Panc1 (cell line): Measurements from ENCODE around the gene ZNF74. TPM values are rescaled to one million over a fixed set of nuclear protein-coding genes. Genes with fewer than 3 reads are reported as not detected.
A peak's percentile ranks its signal among the peaks of the same experiment; 100 is the strongest.
"Not testable (repeated sequence)": the region's sequence is repeated elsewhere in the genome, so short reads cannot be mapped to it uniquely, and the experiment has no call there.

ENCODE experiments used
- ATAC-seq: fragments of 200-7000 bp; cut with Tn5 transposase; 2 replicates; pipeline ENCODE4 v1.9.1; 2020; ENCODE audit warnings: mild to moderate bottlenecking, moderate library complexity
- Bru-seq: library from RNA; stranded (reverse); fragments of 400-500 nt; gene quantifications from one replicate; lab custom pipeline; 2021; lab: Mats Ljungman, UMichigan
- BruChase-seq, 2 experiments: library from RNA; stranded (reverse); fragments of 400-500 nt; gene quantifications; one replicate each; lab custom pipeline; 2021; lab: Mats Ljungman, UMichigan
- BruUV-seq: library from RNA; stranded (reverse); fragments of 400-500 nt; replicated peaks from 2 replicates; lab custom pipeline; 2021; lab: Mats Ljungman, UMichigan
- CTCF ChIA-PET: fragments of 300-600 bp; sonication (Branson Sonifier 250); formaldehyde crosslinking; loops from one replicate; lab custom pipeline; 2022; ENCODE audit warnings: antibody characterized with exemption; lab: Charles Lee
- POLR2A ChIA-PET: fragments of 300-600 bp; sonication (Branson Sonifier 250); formaldehyde crosslinking; loops from one replicate; lab custom pipeline; 2022; ENCODE audit warnings: antibody characterized with exemption; lab: Charles Lee
- DNase-seq: peaks from one replicate; pipeline ENCODE4 v3.0.0-alpha.2; 2010; ENCODE audit warnings: low read depth, low spot score
- H3K27ac ChIP-seq: 2 replicates; pipeline ENCODE4 v1.5.1; 2011; ENCODE audit warnings: mild to moderate bottlenecking, low read length, inconsistent platforms
- H3K27me3 ChIP-seq: fragments of 200-500 bp; sonication (Bioruptor generic); 2 replicates; pipeline ENCODE4 v1.6.0; 2014; ENCODE audit warnings: low read length, inconsistent platforms; ENCODE audit not compliant: control insufficient read depth, insufficient read depth
- H3K36me3 ChIP-seq: fragments of 200-500 bp; sonication (Bioruptor generic); 2 replicates; pipeline ENCODE4 v1.5.1; 2014; ENCODE audit warnings: inconsistent platforms, mild to moderate bottlenecking, low read length, moderate library complexity; ENCODE audit not compliant: control insufficient read depth, insufficient read depth
- H3K4me1 ChIP-seq: 2 replicates; pipeline ENCODE4 v1.5.1; 2011; ENCODE audit warnings: inconsistent platforms, mild to moderate bottlenecking, low read length, moderate library complexity; ENCODE audit not compliant: control insufficient read depth, insufficient read depth
- H3K4me3 ChIP-seq, 2 experiments: 2 replicates each; pipeline ENCODE4 v1.5.1; 2011 to 2012; ENCODE audit warnings: low read depth in 2 of 2, low read length in 2 of 2, mild to moderate bottlenecking in 2 of 2, inconsistent platforms in 1 of 2, moderate library complexity in 1 of 2
- H3K9me3 ChIP-seq: fragments of 200-500 bp; sonication (Bioruptor generic); 2 replicates; pipeline ENCODE4 v1.5.1; 2014; ENCODE audit warnings: low read depth, mild to moderate bottlenecking, inconsistent platforms, low read length, moderate library complexity; ENCODE audit not compliant: control insufficient read depth, insufficient read depth
- CTCF ChIP-seq: fragments of 450-650 bp; IDR thresholded peaks from 2 replicates; pipeline ENCODE4 v1.5.1; 2017; ENCODE audit warnings: mild to moderate bottlenecking
- POLR2AphosphoS5 ChIP-seq: IDR thresholded peaks from 2 replicates; pipeline ENCODE4 v1.6.1; 2012; ENCODE audit warnings: mild to moderate bottlenecking, low read depth, low read length, moderate library complexity
- REST ChIP-seq, 2 experiments: IDR thresholded peaks; 2 replicates each; pipeline ENCODE4 v1.6.1; 2011 to 2012; ENCODE audit warnings: low read depth in 2 of 2, control low read depth in 1 of 2, low read length in 1 of 2, mild to moderate bottlenecking in 1 of 2, moderate library complexity in 1 of 2; ENCODE audit not compliant: insufficient read depth in 1 of 2
- SIN3A ChIP-seq: IDR thresholded peaks from 2 replicates; pipeline ENCODE4 v1.6.1; 2012; ENCODE audit warnings: low read depth, mild to moderate bottlenecking, low read length, moderate library complexity, borderline replicate concordance; ENCODE audit not compliant: insufficient read depth
- TCF7L2 ChIP-seq: IDR thresholded peaks from 2 replicates; pipeline ENCODE4 v1.6.1; 2011; ENCODE audit warnings: mild to moderate bottlenecking, low read depth, low read length, inconsistent platforms
- in situ Hi-C: cut with HindIII; loops from 2 replicates; pipeline ENCODE4 v1.10.0; 2016; ENCODE audit warnings: low sequenced_read_pairs, low pct_unique_long_range_greater_than_20kb
- intact Hi-C: fragments of 100-400 bp; cut with micrococcal nuclease; formaldehyde crosslinking; loops from one replicate; pipeline ENCODE4 v1.10.0; 2022; ENCODE audit not compliant: unreplicated experiment
- long read RNA-seq: library from polyadenylated mRNA; unstranded; transcript quantifications from one replicate; pipeline ENCODE4 v2.0.0, GENCODE V29; 2021; ENCODE audit not compliant: unreplicated experiment
- polyA plus RNA-seq: library from polyadenylated mRNA; unstranded; fragments of >200 nt; gene quantifications from one replicate; pipeline ENCODE4 v1.2.1, GENCODE V29; 2012; ENCODE audit warnings: missing spikeins; ENCODE audit not compliant: insufficient read length
- total RNA-seq: library from RNA; stranded (reverse); gene quantifications from one replicate; pipeline ENCODE4 v1.2.1, GENCODE V29; 2021; ENCODE audit not compliant: unreplicated experiment

Gene ZNF74
- total RNA-seq (13.2 TPM), Bru-seq, nascent RNA (percentile 53 among the genes with signal in this experiment), BruChase-seq, experiment 1, labeled RNA remaining after a 2-hour chase (percentile 69 among the genes with signal in this experiment), BruChase-seq, experiment 2, labeled RNA remaining after a 6-hour chase (percentile 62 among the genes with signal in this experiment)
- polyA plus RNA-seq, result 16.4 TPM
- long read RNA-seq, transcript ZNF74-202 (5 exons, 3,159 nt), result major isoform, 10 of 41 reads
- long read RNA-seq, transcript ZNF74-203 (4 exons, 2,789 nt), result minor isoform, 8 of 41 reads
- long read RNA-seq, partial matches to known transcripts, result 1 of 41 reads
- long read RNA-seq, other reads (novel, unspliced or antisense), result 20 of 41 reads

GRCh38 chr22:20393705-20394476 lies at the start of gene ZNF74:
ZNF74 (plus strand) TSS chr22:20394151; CDS start chr22:20394629, 478 bp downstream.
- ATAC-seq (peak; percentile 97), DNase-seq (peak; percentile 42)
- no TSS peak for BruUV-seq
- Histone ChIP-seq H3K27me3 (no peaks in the 10 kb centered on the region), H3K27ac (peak within 1 kb of the TSS; percentile 86), H3K4me1 (peaks cover 5% of the 10 kb centered on the region; the same call in 1 of the 2 replicates), H3K36me3 (no peaks in the 10 kb centered on the region; the same call in 1 of the 2 replicates), H3K9me3 (no peaks in the 10 kb centered on the region), H3K4me3 (peak within 1 kb of the TSS; percentile 69 to 72)
- in situ Hi-C loops, result no loop called here
- TF ChIP-seq SIN3A, result no peak
- TF ChIP-seq POLR2AphosphoS5, result peak; percentile 83
- TF ChIP-seq CTCF, result no peak
- TF ChIP-seq TCF7L2, result no peak
- no peak for TF ChIP-seq REST (IDR thresholded peaks at IDR 0.05; ENCODE audit: insufficient read depth in 1 of 2, low read depth in 2 of 2, low read length in 1 of 2)
- ChIA-PET CTCF (interaction anchor here (0.5 kb wide), 1 partner anchor 11 kb away, joined by 4 read pairs; no protein-coding TSS in a partner anchor), POLR2A (interaction anchor here (0.6 kb wide), 2 partner anchors 18 to 29 kb away, joined by 5 to 9 read pairs; no protein-coding TSS in a partner anchor)
- intact Hi-C loops, result no loop called here

GRCh38 chr22:20346553-20346952 lies 47.4 kb upstream of the ZNF74 start:
- H3K27me3 ChIP-seq, H3K27ac ChIP-seq, H3K36me3 ChIP-seq, CTCF ChIA-PET, H3K9me3 ChIP-seq, POLR2A ChIA-PET, intact Hi-C loops, DNase-seq, ATAC-seq, H3K4me3 ChIP-seq, in situ Hi-C loops, H3K4me1 ChIP-seq, BruUV-seq: not testable (repeated sequence)

- POLR2A ChIA-PET, H3K27me3 ChIP-seq, H3K36me3 ChIP-seq, H3K9me3 ChIP-seq, H3K4me3 ChIP-seq, intact Hi-C loops, CTCF ChIA-PET, ATAC-seq, H3K4me1 ChIP-seq, in situ Hi-C loops, DNase-seq, H3K27ac ChIP-seq, BruUV-seq: not testable (repeated sequence)
Measured at GRCh38 chr22:20352536-20352935, 41.4 kb upstream of the ZNF74 start.
